ENCODE measurements around the gene LAMC1.
A peak's percentile ranks its signal among the peaks of the same experiment; 100 is the strongest.

Gene LAMC1

DNA sequence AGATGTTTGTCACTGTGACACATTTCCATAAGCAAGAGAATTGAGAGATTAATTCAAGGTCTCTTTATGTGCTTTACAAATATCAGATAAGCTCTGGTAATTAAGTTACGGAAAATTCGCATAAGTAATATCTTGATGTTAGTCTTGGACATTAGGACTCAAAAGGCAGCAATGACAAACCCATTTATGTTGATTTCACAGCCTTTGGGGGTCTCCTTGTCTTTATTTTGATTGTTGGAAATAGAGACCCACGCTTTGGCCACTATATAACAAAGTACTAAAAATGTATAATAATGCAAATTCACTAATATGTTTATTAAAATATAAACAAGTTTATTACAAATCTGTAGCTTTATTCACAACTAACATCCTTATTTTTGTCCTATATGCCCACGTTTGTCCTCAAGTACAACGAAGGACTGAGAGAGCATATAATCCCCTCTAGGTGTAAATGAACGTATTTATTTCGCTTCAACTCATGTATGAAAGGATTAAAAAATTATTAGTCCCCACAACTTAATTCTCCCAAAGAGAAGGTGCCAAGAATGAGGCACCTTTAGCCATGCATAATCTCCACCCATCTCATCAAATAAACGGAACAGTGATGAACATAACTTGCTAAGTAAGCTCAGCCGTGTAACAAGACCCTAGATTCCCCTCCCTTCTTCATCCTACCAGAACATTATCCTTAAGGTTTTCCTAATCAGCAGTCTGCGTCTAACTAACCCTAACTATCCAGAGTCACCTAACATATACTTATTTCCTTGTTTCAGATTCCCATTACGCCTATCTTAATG lies 1.6 kb upstream of the LAMC1 start:
- no peak for DNase-seq

DNA sequence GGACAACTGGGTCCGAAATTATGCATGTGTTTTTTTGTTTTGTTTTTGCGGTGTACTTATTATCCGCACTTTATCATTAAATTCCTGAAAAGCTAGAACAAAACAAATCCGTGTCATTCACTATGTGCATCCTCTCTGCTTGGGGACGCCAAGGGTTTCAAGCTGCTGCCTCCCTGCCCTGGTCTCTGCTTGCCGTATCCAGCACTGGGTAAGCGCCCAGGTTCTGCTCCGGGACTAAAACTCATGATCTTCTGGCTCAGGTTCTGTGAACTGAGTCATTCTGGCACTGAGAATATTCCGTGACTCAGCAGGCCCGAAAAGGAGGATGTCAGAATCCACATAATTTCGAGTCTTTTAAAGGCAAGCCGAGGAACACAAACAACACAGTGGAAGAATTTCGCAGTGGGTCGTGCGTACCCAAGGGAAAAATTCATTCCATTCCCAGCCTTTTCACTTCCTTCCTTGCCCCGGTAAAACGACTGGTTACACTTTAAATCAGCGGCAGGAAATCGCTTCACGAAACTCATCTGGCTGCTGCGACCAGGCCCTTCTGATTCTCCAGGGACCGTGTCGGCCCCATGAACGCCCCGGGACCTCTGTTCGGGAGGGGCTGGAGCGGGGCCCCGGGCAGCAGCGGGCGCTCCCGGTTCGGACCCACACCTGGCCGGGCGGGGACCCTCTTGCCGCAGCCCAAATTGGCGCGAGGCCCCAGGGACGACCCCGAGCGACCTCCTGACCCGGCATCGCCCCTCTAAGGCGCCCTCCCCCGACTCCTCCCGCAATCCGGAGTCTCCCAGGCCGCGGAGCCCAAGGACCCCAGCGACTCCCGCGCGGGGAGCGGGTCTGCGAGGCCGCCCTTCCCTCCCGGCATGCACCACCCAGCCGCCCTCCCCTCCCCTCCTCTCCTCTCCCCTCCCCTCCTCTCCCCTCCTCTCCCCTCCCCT lies 746 bp upstream of the LAMC1 start:
- peak; percentile 46 to 65 for DNase-seq

DNA sequence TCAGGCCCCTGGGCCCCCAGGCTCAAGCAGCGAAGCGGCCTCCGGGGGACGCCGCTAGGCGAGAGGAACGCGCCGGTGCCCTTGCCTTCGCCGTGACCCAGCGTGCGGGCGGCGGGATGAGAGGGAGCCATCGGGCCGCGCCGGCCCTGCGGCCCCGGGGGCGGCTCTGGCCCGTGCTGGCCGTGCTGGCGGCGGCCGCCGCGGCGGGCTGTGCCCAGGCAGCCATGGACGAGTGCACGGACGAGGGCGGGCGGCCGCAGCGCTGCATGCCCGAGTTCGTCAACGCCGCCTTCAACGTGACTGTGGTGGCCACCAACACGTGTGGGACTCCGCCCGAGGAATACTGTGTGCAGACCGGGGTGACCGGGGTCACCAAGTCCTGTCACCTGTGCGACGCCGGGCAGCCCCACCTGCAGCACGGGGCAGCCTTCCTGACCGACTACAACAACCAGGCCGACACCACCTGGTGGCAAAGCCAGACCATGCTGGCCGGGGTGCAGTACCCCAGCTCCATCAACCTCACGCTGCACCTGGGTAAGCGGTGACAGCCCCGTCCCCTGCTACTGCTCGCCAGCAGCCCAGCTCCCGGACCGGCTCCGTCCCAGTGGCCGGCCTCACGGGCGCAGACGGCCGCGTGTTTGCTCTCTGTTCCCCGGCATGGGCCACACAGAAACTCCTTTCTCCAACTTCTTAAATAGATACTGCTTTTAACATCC lies 539 bp downstream of the LAMC1 start:
- DNase-seq: peak in 1 of 2 experiments; percentile 50

DNA sequence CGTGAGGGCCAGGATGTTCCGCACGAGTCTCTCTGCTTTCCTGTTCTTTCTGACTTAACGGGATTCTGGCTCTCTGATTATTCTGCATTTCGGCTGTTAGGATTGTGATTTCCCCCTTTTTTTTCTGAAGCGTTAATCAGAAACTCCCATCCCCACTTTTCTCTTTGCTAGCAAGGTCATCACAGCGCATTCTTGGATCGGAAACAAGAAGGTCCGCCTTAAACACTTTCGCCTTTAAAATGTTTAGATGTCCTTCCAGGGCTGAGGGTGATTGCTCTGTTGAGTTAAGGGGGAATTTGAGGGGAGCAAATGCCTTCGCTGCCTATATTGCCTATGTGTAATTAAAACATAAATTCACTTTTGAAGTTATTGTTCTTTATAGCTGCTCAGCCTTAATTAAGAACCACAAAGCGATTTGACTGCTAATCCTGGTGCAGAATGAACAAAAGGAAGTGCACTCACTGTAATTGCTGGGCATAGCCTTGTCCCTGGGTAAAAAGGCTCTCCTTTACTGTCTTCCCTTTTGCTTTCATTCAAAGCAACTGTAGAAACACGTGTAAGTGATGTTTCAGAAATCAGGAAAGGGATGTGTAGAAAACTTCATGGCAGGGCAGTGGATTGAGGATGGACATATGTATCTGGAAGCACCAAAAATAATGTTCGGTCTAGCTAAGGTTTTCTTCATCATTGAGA lies 1.2 kb downstream of the LAMC1 start:
- DNase-seq: peak in 1 of 2 experiments; percentile 35

DNA sequence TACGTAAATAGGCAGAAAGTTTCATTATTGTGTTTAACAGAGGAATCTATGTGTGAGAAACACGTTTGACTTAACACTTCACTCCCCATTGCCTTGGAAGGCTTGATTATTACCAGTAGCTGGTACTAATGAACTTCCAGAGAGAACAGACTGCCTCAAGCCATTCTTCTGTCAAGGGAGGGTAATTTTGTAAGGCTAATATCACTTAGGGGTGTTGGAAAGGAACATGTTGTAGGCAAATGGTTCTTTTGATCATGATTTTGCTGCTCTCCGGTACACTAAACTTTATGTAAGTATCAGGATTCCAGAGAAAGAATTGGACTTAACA lies 1.8 kb downstream of the LAMC1 start:
- no peak for DNase-seq

DNA sequence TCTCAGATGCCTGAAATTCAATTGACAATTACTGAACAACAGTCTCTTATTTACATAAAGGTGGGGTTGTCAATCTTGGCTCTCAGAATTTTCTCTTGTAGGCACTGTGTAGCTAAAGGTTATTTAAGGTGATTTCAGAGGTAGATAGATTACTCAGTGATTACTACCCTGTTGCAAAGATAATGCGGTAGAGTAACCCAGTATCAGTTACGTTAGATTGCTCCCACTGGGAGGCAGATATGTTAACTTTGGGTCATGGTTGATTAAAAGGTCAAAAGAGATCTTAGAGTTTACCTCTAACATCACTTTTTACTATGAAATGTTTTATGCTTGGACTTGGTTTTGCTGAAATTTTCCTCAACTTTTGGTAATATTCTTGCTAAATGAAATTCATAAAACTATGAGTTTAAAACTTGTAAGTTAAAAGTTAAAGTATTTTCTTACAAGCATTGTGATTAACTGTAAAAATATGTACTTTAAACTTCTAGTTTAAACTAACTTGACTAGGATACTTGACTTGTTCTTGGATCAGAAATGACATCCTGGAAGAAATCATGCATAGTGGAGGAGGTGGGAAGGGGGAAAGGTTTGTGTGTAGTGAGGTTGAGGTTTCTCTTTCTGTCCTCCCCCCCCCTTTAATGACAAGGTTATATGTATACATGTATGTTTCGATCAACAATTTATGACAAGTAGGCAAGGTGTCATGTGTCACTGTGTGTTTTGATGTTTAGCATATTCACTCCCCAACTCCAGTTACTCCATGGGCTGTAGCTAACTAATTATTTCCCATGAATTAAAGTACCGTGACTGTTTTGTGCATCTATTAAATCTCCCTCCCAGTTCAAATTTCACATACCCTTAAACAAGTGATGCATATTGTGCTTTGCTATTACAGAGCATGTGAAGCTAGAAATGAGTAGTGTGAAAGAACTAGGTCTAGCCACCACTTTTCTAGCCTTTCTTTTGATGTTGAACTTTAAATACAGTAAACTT lies 2.9 kb downstream of the LAMC1 start:
- DNase-seq: no peak

DNA sequence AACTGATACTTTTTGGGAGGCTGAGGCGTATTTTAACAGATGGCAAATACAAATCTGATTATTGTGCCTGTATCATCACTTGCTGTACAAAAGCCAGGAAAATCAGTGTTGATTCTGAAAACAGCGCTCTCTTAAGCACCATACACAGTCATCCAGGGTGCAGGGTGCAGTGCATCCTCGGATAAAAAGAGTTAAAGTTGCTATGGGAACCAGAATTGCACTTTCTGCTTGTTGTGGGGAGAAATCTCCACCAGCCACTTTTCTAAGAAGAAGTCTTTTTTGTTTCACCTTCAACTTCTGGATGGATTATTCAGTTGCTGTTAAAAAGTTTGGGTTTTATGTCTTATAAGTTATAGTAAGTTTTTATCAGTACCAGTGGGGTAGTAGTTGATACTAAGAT lies 3.8 kb downstream of the LAMC1 start:
- no peak for DNase-seq

DNA sequence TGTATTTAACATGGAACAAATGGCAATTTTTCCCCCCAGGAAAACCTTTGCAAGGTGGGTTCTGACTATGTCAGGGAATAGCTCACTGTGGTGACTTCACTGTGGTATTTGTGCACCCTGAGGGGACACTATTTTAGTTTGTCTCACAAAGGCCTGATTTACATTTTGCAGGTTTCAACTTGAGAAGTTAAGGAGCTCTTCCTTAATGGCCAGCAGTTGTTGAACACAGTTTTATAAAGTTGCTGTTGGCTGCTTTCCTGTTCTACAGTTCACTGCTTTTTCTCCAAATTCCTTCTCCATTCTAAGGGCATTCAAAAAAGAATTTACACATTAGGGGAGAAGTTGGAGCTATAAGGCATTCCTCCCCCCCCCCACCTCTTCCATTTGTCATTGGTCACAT lies 4.6 kb downstream of the LAMC1 start:
- DNase-seq: no peak

DNA sequence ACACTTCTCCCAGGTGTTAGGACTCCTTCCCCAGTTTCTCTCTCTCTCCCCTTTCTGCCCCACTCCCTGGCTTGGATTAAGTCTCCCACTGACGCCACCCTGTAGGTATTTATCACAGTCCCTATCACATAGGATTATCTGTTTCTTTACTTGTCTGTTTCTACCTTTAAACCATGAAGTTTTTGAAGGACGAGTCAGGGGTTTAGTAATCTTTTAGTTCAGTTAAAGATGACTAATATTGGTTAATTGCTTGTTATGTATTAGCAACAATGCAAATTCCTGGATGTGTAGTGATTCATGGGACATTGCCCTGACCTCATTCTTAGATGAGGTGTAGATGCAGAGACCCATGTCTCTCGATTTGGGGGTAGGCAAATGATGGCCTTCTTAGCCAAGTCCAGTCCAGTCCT lies 6.4 kb downstream of the LAMC1 start:
- DNase-seq: peak in 1 of 2 experiments; percentile 15

DNA sequence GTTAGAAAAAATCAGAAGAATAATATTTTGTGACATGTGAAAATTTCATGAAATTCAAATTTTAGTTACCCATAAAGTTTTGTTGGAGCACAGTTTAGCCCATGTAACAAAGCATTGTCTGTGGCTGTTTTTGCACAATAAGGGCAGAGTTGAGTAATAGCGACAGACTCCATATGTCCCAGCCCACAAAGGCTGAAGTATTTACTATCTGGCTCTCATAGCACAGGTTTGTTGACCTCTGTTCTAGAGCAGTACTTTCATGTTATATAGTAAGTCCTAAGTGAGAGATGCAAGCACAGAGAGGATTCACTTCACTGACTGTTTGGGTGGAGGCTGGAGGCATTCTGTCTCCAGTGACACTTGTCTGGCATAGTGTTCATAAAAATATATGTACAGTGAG lies 6.8 kb downstream of the LAMC1 start:
- no peak for DNase-seq

DNA sequence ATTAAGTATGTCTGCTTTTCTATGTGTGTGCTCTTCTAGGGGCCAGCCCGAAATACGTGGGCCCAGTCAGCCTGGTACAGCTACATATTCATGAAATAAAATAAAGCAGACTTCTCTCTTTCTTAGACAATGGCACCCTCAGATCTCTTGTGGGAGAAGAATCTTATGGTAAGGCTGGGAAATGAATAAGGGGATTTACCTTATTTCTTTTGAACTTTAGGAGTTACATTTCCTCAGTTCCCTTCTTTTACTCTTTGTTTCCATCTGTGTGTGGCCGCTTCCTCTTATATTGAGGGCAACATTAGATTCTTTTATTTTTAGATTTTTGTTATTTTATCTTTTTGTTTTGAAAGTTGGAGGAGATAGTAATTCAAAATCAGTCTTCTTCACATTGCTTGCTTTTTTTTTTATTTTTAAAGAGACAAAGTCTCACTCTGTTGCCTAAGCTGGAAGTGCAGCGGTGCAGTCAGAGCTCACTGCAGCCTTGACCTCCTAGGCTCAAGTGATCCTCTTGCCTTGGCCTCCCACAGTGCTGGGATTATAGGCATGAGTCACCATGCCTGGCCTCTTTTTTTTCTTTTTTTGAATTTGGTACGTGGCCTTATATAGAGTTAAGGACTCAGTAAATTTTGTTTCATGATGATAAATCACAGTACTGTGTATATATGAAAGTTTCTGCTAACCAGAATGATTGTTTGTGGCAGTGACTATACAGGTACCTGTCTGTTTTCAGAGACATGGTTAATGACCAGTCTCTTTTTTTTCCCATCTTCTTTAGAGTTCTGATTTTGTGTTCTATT lies 9.1 kb downstream of the LAMC1 start:
- no peak for DNase-seq

DNA sequence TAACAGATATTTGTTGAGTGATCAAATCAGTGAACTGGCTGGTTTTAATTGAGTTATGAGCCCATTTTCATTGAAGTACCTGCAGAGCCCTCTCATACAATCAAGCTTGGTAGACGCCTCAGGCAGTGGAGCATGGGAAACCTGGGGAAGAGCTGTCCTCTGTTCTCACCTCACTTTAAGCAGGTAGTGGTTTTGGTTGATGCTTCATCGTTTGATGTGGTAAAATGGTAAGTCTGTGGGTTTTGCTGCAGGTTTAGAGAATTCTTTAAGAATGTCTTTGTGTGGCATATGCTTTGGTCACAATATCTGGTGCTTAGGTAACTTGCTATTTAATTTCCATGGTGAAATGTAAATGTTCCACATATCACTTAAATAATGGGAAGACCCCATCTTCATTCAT lies 10.0 kb downstream of the LAMC1 start:
- DNase-seq: no peak

DNA sequence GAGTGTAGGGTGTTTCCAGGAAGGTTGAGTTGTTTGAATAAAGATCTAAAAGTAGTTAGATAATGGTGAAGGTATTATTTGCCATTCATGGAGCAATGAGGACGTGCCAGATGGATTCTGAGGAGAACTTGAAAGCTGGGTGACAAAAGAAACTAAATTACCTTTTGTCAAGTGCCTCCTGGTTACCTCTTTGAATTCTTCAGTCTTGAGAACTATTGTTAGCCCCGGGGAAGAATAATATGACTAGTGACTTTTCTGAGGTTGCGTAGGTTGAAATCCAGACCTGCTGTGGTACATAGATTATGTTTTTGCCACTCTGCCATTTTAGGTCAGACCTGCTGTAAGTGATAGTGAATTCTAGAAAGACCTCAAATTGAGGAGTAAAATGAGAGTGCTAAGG lies 11.5 kb downstream of the LAMC1 start:
- DNase-seq: no peak

DNA sequence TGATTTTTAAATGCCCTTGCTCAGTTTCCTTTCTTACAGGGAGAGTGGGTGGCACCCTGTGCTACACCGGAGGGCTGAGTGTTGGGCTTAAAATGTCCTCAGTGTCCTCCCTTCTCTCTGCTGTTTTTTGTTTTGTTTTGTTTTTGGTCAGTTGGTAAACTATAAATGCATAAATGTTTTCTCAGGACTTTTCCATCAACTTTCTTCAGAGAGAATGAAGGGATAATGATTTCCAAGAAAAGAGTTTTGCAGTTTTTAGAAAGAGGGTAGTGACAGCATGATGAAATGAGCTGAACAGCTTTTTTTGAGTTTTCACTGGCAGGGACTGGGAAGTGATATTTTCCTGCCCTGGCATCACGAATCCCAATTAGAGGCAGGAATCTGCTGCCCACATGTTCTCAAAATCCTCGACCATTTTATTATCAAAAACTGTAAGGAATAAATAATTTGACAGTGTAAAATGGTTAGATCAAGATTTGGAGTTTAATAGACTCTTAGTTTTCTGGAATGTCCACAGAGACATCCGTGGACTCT lies 15.2 kb downstream of the LAMC1 start:
- DNase-seq: no peak

DNA sequence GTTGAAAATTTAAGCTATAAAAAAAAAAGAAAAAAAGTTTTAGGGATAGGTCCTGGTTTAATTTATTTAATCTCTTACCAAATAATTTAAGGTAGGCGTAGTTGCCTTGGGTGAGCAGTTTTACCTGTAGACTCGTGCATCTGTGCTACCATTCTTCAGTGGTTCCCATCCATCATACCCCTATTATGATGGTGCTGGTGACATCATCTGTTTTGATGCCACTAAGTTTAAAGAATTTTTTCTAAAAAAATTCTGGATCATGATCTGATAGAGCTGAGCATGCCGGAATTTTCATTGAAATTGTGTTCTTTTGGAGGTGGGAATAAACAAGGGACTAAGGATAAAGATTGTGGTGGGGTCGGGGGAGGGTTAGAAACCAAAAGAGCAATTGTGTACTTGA lies 15.7 kb downstream of the LAMC1 start:
- DNase-seq: no peak

DNA sequence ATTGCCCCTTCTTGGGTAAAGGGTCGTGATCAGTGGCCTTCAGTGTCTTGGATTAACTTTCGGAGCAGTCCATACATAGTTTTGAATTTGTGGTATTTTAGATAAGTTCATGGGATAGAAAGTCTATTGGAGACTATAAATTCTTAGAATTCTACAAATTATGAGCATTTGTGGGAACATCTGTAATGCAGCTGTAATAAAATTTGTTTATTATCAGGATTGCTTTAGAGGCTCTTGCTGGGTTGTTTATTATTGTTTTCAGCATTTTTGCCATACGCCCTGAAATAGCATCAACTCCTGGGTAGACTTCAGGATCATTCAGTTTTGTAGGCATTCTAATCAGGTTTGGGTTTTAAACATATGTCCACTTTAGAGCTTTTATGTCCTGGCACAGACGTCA lies 16.1 kb downstream of the LAMC1 start:
- DNase-seq: no peak

DNA sequence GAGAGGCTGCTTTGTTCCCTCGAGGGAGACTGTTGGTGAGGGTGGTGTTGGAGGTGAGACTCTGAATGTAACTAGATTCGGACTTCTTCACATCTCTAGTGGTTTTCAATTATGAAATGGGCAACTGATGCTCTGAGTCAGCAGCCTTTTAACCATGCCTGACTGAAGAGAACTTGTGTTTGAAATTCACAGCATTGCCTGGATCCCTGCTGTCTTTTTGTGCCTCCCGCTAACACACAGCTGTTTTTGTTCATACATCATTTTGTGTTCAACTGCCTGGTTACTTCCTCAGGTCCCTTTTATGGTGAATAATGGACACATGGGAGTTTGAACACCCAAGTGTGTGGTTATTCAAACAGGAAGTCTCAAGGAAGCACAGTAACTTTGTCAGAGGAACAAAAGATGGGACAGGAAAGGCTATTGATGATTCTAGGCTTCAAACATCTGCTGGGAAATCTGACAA lies 16.8 kb downstream of the LAMC1 start:
- no peak for DNase-seq

DNA sequence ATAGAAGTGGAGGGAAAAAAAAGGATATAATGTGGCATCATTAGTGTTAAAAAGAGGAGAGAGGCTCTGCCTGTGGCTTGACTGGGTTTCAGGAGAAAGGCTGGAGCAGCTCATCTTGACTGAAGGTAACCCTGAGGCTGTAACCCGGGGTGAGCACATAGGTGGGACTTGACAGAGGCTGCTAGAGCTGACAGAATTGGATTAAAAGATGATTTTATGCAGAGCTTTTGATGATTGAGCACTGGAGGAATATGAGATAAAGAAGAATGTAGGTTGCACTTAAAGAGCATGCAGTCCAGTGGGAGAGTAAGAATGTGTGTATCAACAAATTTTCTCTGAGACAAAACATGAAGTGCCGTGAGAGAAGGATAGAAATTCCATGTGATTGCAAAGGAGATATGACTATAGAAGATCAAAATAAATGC lies 17.3 kb downstream of the LAMC1 start:
- DNase-seq: no peak

DNA sequence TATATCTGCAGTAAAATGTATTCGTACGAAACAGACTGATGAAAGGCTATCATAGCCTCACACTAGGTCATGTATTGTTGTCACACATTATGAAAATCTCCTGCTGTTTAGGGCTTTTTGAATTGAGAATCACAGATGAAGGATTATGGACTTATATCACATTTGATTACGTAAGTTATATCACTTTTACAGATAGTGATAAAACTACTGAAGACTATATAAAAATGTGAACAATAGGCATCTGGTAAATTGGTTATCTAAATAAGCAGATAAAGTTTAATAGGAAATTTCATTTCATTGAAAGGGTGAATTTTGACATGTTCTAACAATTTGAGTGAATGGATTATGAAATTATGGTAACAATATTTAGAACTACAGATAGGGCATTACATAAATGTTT lies 20.0 kb downstream of the LAMC1 start:
- DNase-seq: no peak
